Activated T-helper 1 cell treated with Interleukin-2 at 50 U/mL for 16 hours (primary cell): ENCODE results near the gene ANKH.

Source experiments
- DNase-seq: peaks from one replicate; pipeline ENCODE4 v3.0.0-alpha.2; 2020; ENCODE audit warnings: low read depth

ANKH gene

GRCh38 chr5:14790911-14791310, 80.7 kb downstream of the ANKH start:
- no peak for DNase-seq

- DNase-seq: no peak
Observed at GRCh38 chr5:14790220-14790619, 81.4 kb downstream of the ANKH start.

- no peak for DNase-seq
Observed at GRCh38 chr5:14787801-14788579, 83.6 kb downstream of the ANKH start.

- DNase-seq: no peak
Observed at GRCh38 chr5:14783691-14784090, 87.9 kb downstream of the ANKH start.

GRCh38 chr5:14782591-14782990, 89.0 kb downstream of the ANKH start:
- no peak for DNase-seq

- DNase-seq: no peak
Observed at GRCh38 chr5:14781106-14781505, 90.5 kb downstream of the ANKH start.

GRCh38 chr5:14779975-14780374, 91.6 kb downstream of the ANKH start:
- no peak for DNase-seq

GRCh38 chr5:14778792-14779070, 92.8 kb downstream of the ANKH start:
- DNase-seq: no peak

GRCh38 chr5:14777932-14778791, 93.4 kb downstream of the ANKH start:
- no peak for DNase-seq

- DNase-seq: no peak
Observed at GRCh38 chr5:14777187-14777586, 94.4 kb downstream of the ANKH start.

- DNase-seq: no peak
Observed at GRCh38 chr5:14776602-14777001, 95.0 kb downstream of the ANKH start.

GRCh38 chr5:14775857-14776256, 95.7 kb downstream of the ANKH start:
- DNase-seq: no peak

GRCh38 chr5:14773588-14773987, 98.0 kb downstream of the ANKH start:
- DNase-seq: no peak

- no peak for DNase-seq
Observed at GRCh38 chr5:14771972-14772371, 99.6 kb downstream of the ANKH start.

GRCh38 chr5:14771189-14771588, 100.4 kb downstream of the ANKH start:
- no peak for DNase-seq

- DNase-seq: no peak
Observed at GRCh38 chr5:14768508-14769365, 102.8 kb downstream of the ANKH start.

- no peak for DNase-seq
Observed at GRCh38 chr5:14767735-14768507, 103.7 kb downstream of the ANKH start.

GRCh38 chr5:14767053-14767452, 104.5 kb downstream of the ANKH start:
- DNase-seq: no peak

GRCh38 chr5:14766584-14766983, 105.0 kb downstream of the ANKH start:
- DNase-seq: no peak

- DNase-seq: no peak
Observed at GRCh38 chr5:14765587-14765986, 106.0 kb downstream of the ANKH start.

- DNase-seq: no peak
Observed at GRCh38 chr5:14762549-14763216, 108.9 kb downstream of the ANKH start.
